BJ (cell line): ENCODE measurements around the gene KREMEN2. TPM values are rescaled to one million over a fixed set of nuclear protein-coding genes. Genes with fewer than 3 reads are reported as not detected.
"Not testable (repeated sequence)": the region's sequence is repeated elsewhere in the genome, so short reads cannot be mapped to it uniquely, and the experiment has no call there.

Experiments
- CTCF ChIA-PET: fragments of 350-600 bp; formaldehyde crosslinking; extraction: SDS; loops from one replicate; lab custom pipeline; 2021; ENCODE audit warnings: antibody characterized with exemption, inconsistent platforms; lab: Yijun Ruan, JAX
- POLR2A ChIA-PET: fragments of 300-600 bp; sonication (Branson Sonifier 250); formaldehyde crosslinking; extraction: SDS; loops from one replicate; lab custom pipeline; 2021; ENCODE audit warnings: antibody characterized with exemption; lab: Charles Lee
- DNase-seq: peaks from one replicate; pipeline ENCODE4 v3.0.0-alpha.2; 2011; ENCODE audit warnings: low read depth
- H3K27me3 ChIP-seq: 2 replicates; pipeline ENCODE4 v1.6.0; 2011; ENCODE audit warnings: low read length; ENCODE audit not compliant: control insufficient read depth, insufficient read depth
- H3K36me3 ChIP-seq: 2 replicates; pipeline ENCODE4 v1.5.1; 2011; ENCODE audit warnings: low read length; ENCODE audit not compliant: control insufficient read depth, insufficient read depth
- H3K4me3 ChIP-seq: 2 replicates; pipeline ENCODE4 v1.5.1; 2011; ENCODE audit warnings: low read depth, mild to moderate bottlenecking, control low read depth, low read length
- CTCF ChIP-seq: IDR thresholded peaks from 2 replicates; pipeline ENCODE4 v1.5.1; 2011; ENCODE audit warnings: low read depth, mild to moderate bottlenecking, control low read depth, inconsistent platforms, low read length, moderate library complexity; ENCODE audit not compliant: insufficient read depth
- polyA plus RNA-seq: library from polyadenylated mRNA; depleted of rRNA; stranded (reverse); fragments of >200 nt; gene quantifications from 2 replicates; pipeline ENCODE4 v1.2.3, GENCODE V29; 2011

KREMEN2 gene
- polyA plus RNA-seq, 1 experiment: not detected

GRCh38 chr16:2928796-2929195 lies 35.3 kb upstream of the KREMEN2 start:
- Histone ChIP-seq H3K27me3 (no peaks in the 10 kb centered on the region), H3K36me3 (peaks cover 17% of the 10 kb centered on the region), H3K4me3 (no peak overlapping the region)
- ChIA-PET POLR2A (no interaction called here), CTCF (interaction anchor here (1.4 to 3.0 kb wide), 3 partner anchors 9 to 60 kb away, joined by 4 to 24 read pairs (median 6); no protein-coding TSS in a partner anchor)
- no peak for TF ChIP-seq CTCF
- no peak for DNase-seq

DNA sequence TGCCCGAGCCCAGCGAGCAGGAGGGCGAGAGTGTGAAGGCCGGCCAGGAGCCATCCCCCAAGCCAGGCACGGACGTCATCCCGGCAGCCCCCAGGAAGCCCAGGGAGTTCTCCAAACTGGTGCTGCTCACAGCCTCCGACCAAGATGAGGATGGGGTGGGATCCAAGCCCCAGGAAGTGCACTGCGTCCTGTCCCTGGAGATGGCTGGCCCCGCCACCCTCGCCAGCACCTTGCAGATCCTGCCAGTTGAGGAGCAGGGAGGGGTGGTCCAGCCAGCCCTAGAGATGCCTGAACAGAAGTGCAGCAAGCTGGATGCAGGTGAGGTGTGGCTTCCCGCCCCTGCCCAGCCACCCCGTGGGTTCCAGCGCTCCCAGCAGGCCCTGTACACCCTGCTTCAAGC lies 34.4 kb upstream of the KREMEN2 start:
- H3K36me3 ChIP-seq: peaks cover 20% of the 10 kb centered on the region
- TF ChIP-seq CTCF: no peak
- ChIA-PET POLR2A (no interaction called here), CTCF (interaction anchor here (1.1 to 1.6 kb wide), 2 partner anchors 10 to 61 kb away, joined by 6 to 9 read pairs; no protein-coding TSS in a partner anchor)
- H3K4me3 ChIP-seq: no peak overlapping the region
- DNase-seq: no peak
- no peaks in the 10 kb centered on the region for H3K27me3 ChIP-seq

DNA sequence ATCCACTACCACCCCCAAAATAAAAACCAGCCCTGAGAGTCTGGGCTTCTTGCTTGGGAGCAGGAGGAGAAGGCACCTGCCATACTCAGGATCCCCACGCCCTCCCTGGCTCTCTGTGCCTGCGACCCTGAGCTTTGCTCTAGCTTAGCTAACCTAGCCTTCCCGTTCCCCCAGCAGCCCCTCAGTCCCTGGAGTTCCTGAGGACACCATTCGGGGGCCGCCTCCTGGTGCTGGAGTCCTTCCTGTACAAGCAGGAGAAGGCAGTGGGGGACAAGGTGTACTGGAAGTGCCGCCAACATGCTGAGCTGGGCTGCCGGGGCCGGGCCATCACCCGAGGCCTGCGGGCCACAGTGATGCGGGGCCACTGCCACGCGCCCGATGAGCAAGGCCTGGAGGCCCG lies 33.8 kb upstream of the KREMEN2 start:
- no peak for TF ChIP-seq CTCF
- POLR2A ChIA-PET: no interaction called here
- Histone ChIP-seq H3K4me3 (no peak overlapping the region), H3K27me3 (no peaks in the 10 kb centered on the region), H3K36me3 (peaks cover 21% of the 10 kb centered on the region)
- CTCF ChIA-PET: interaction anchor here (1.1 to 1.6 kb wide), 2 partner anchors 10 to 62 kb away, joined by 6 to 9 read pairs; no protein-coding TSS in a partner anchor
- no peak for DNase-seq

GRCh38 chr16:2931231-2931914 lies 32.7 kb upstream of the KREMEN2 start:
- peaks cover 29% of the 10 kb centered on the region for H3K36me3 ChIP-seq
- DNase-seq, H3K4me3 ChIP-seq, POLR2A ChIA-PET, H3K27me3 ChIP-seq: not testable (repeated sequence)
- CTCF ChIA-PET: interaction anchor here (1.1 kb wide), 1 partner anchor 11 kb away, joined by 4 read pairs; no protein-coding TSS in a partner anchor

DNA sequence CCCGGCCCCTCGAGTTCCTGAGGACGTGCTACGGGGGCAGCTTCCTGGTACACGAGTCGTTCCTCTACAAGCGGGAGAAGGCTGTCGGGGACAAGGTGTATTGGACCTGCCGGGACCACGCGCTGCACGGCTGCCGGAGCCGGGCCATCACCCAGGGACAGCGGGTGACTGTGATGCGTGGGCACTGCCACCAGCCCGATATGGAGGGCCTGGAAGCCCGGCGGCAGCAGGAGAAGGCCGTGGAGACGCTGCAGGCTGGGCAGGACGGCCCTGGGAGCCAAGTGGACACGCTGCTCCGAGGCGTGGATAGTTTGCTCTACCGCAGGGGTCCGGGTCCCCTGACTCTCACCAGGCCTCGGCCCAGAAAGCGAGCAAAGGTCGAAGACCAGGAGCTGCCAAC lies 30.9 kb upstream of the KREMEN2 start:
- Histone ChIP-seq H3K36me3 (peaks cover 35% of the 10 kb centered on the region), H3K27me3 (no peaks in the 10 kb centered on the region), H3K4me3 (no peak overlapping the region)
- DNase-seq: no peak
- ChIA-PET CTCF (interaction anchor here (1.0 kb wide), 1 partner anchor 47 kb away, joined by 4 read pairs; the partner anchor contains the start of gene PKMYT1), POLR2A (no interaction called here)
- no peak for TF ChIP-seq CTCF

GRCh38 chr16:2933701-2934100 lies 30.4 kb upstream of the KREMEN2 start:
- POLR2A ChIA-PET: no interaction called here
- H3K36me3 ChIP-seq: peaks cover 37% of the 10 kb centered on the region
- DNase-seq: no peak

More at GRCh38 chr16:2933701-2934100, 30.4 kb upstream of the KREMEN2 start:
- Histone ChIP-seq H3K27me3 (no peaks in the 10 kb centered on the region), H3K4me3 (no peak overlapping the region)
- CTCF ChIA-PET: no interaction called here
- no peak for TF ChIP-seq CTCF
